GM18873 (cell line): ENCODE results near the gene TSHR.
"Not testable (repeated sequence)": the region's sequence is repeated elsewhere in the genome, so short reads cannot be mapped to it uniquely, and the experiment has no call there.

Source experiments
- ATAC-seq: cut with Tn5 transposase; IDR thresholded peaks from one replicate; pipeline ENCODE4 v1.9.1; 2021; ENCODE audit warnings: mild to moderate bottlenecking, moderate library complexity, moderate number of reproducible peaks; ENCODE audit not compliant: unreplicated experiment, low FRiP score

The TSHR gene

DNA sequence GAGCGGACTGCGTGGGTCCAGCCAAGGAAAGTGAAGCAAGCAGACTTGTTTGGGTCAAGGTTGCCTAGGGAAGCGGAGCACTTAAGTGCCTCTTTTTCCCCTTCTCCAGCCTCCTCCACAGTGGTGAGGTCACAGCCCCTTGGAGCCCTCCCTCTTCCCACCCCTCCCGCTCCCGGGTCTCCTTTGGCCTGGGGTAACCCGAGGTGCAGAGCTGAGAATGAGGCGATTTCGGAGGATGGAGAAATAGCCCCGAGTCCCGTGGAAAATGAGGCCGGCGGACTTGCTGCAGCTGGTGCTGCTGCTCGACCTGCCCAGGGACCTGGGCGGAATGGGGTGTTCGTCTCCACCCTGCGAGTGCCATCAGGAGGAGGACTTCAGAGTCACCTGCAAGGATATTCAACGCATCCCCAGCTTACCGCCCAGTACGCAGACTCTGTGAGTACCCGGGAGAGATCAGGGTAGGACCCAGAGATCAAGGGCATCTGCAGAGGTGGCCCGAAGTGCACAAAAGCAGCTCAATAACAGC lies at the start of gene TSHR:
TSHR (plus strand) TSS at position 206 of the 526 bp plus-strand sequence; CDS start at position 266, 60 bp downstream.
- no peak for ATAC-seq

DNA sequence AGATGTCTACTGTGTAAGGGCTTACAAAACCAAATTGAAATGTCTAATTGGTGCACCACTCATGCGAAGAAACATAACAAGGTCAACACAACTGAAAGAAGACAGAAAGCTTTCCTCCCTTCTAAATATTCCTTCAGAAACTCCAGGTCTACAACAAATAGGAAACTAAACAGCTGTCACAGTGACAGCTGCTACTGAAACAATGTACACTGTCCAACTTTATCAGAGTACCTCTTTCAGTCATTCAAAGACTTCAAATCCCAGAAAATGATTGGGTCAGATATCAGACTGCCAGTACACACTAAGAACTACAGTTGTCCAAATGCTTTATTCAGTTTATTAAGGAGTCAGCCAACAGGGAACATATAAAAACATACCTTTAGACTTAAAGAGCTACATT lies 49.1 kb upstream of the TSHR start:
- ATAC-seq, result no peak

GRCh38 chr14:80906946-80907345 lies 48.5 kb upstream of the TSHR start:
- ATAC-seq, result no peak

- not testable (repeated sequence) for ATAC-seq
Observed at GRCh38 chr14:80912013-80912412, 43.4 kb upstream of the TSHR start.

- ATAC-seq, result no peak
Observed at GRCh38 chr14:80919622-80920021, 35.8 kb upstream of the TSHR start.

- no peak for ATAC-seq
Observed at GRCh38 chr14:80923368-80923767, 32.1 kb upstream of the TSHR start.

DNA sequence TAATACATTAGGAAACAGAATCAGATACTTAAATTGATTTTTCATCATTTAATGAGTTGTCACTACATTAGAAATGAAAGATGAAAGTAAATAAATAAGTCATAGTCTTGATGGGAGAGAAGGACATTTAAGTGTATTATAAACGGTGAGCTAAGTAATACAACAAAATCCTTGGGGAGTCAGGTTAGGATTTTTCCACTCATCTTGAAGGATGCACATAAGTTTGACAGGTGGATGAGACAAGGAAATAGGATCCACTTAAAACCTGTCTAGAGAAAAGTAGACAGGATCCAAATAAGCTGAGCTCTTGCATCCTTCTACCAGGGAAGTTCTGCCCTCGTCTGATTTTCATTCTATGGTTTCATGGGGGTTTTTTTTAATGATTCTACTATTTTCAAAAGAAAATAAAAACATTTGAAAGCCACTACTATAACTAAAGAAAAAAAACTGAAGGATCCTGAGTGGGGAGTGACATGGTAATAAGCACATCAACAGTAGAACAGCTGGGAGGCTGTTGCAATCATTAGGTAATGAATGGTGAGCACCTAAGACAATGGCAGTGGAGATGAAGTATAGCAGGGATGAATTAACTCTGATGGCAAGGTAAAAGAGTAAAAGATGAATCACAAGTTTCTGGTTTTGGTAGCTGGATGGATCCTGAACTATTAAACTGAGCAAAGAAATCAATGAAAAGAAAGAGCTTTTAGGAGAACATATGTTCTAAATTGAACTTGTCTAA lies 30.9 kb upstream of the TSHR start:
- ATAC-seq, result no peak

GRCh38 chr14:80926397-80927082 lies 28.9 kb upstream of the TSHR start:
- ATAC-seq, result no peak

GRCh38 chr14:80927083-80927989 lies 28.1 kb upstream of the TSHR start:
- no peak for ATAC-seq

DNA sequence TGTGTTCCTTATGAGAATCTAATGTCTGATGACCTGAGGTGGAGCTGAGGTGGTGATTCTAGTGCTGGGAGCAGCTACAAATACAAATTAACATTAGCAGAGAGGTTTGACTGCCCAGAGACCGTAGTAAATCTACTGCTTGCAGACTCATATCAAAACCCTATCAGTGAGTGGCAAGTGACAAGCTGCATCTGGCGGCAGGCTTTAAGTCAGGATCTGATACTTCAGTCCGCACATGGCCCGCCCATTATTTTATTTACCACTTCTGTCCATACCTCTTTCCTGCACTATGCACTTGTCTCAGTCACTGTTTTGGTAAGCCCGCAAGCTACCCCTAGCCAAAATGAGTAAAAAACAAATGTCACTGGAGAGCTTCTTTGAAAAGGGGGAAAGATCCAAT lies 25.3 kb upstream of the TSHR start:
- no peak for ATAC-seq

GRCh38 chr14:80930836-80931389 lies 24.5 kb upstream of the TSHR start:
- peak; percentile 99 for ATAC-seq

GRCh38 chr14:80933282-80933681 lies 22.1 kb upstream of the TSHR start:
- ATAC-seq, result no peak

GRCh38 chr14:80933686-80934085 lies 21.7 kb upstream of the TSHR start:
- ATAC-seq, result no peak

DNA sequence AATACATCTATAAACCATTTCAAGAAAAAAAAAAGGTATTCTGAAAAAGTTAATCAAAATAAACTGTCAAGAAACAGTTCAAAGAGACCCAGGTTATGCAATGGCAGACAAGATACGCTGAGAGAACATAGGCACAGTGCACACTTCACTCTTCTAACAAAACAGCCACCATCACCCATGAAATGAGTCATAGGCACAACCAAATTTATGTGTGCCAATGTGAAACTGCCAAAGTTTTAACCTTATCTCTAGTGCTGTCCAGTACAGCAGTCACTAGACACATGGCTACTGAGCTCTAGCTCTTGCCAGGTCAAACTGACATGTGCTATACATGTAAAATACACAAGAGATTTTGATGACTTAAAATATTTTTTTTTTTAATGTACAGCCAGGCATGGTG lies 15.3 kb upstream of the TSHR start:
- ATAC-seq, result peak; percentile 33

DNA sequence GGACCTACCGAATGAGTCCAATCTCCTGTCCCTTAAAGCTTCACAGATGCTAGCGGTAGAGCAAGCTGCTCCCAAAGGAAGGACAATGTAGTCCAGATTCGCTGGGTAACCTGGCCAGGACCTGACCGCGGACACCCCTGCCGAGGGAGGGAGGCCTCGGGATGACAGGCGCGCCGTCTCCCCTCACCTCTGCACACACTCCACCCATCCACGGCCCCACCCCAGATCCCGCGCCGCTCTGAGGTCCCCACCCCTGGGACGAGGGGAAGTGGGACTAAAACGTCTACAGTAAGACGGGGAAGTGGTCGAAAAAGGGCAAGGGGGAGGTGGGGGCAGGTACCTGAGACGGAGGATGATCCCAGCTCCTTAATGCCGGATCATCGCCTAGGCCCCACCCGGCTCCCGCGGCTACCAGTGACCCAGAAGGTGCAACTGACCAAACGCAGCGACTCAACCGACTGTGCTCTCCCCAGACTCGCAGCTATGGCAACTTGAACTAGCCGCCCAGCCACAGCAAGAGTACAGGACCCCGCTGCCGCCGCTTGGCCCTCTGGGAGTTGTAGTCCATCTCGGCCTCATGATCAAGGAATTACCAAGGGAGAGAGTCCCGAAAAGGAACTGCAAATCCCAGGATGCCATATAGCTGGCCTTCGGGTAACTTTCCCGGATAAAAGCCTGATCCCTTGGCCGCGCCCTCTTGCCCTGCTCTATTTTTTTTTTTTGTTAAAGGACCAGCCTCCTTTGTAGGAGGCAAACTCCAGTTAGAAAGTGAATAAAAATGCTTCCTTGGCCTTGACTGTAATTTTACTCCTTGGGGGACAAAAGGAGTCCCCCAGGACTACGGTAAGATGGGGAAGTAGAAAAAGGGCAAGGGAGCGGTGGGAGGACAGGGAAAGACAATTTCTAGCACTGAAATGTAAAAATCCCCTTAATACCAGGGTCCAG lies 13.9 kb upstream of the TSHR start, which contains the start of gene CEP128:
CEP128 (minus strand) TSS at position 498 of the 945 bp plus-strand sequence.
- ATAC-seq, result peak; percentile 95

DNA sequence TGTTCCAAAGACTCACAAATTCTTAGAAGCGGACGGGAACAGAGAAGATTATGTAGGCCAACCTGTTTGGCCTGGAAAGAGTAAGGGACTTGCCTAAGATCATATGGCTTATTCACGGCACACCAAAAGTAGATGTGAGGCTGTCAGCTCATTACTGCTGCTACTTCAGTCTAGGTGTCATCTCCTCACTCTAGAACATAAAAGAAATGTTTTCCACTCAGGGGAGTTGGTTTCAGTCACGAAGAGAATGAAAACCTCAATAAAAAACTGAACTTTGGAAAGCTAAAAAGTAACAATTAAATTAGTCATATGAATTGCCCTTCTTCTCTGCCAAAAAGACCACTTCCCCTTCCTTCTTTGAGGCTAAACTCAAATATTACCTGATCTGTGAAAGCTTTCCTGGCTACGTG lies 13.2 kb upstream of the TSHR start:
- ATAC-seq, result peak; percentile 9

DNA sequence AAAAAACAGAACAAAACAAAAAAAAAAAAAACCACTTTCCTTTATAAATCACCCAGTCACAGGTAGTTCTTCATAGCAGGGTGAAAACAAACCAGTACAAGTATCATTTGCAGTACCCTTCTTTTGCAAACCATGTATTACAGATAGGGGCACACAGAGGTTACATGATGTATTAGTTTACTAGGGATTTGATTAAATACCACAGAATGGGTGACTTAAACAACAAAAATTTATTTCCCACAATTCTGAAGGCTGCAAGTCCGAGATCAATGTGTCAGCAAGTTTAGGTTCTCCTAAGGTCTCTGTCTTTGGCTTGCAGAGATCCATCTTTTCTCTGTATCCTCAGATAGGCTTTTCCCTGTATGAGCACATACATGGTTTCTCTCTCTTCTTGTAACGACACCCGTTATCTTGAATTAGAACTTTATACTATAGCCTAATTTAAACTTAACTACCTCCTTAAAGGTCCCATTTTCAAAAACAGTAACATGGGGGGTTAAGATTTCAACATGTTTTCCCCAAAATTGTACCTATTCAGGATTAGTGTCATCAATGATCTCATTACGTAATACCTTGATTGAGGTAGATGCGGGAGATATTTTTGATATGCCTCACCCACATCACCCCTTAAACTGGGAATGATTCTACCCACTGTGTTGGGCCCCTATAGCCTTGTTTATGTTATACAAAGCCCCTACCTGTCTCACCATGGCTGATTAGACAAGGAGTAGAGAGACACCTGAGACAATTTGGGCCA lies 10.4 kb upstream of the TSHR start:
- no peak for ATAC-seq

GRCh38 chr14:80946187-80946586 lies 9.2 kb upstream of the TSHR start:
- no peak for ATAC-seq

GRCh38 chr14:80946797-80947196 lies 8.6 kb upstream of the TSHR start:
- no peak for ATAC-seq
